Calu3 (cell line): Measurements from ENCODE around the gene TNRC18. TPM values are rescaled to one million over a fixed set of nuclear protein-coding genes. Genes with fewer than 3 reads are reported as not detected.
"Not testable (repeated sequence)": the region's sequence is repeated elsewhere in the genome, so short reads cannot be mapped to it uniquely, and the experiment has no call there.

Experiments
- BruUV-seq: library from RNA; stranded (reverse); fragments of 400-500 nt; replicated peaks from 2 replicates; lab custom pipeline; 2021; lab: Mats Ljungman, UMichigan
- CTCF ChIA-PET: fragments of 300-600 bp; sonication (Branson Sonifier 250); formaldehyde crosslinking; loops from one replicate; lab custom pipeline; 2022; ENCODE audit warnings: antibody characterized with exemption; lab: Charles Lee
- DNase-seq: peaks from one replicate; pipeline ENCODE4 v3.0.0; 2022
- H3K27ac Mint-ChIP-seq: one replicate; pipeline ENCODE4 v1.8.0; 2022; ENCODE audit warnings: mixed read lengths; ENCODE audit not compliant: unreplicated experiment
- H3K27me3 Mint-ChIP-seq: one replicate; pipeline ENCODE4 v1.8.0; 2022; ENCODE audit warnings: mixed read lengths; ENCODE audit not compliant: unreplicated experiment
- H3K36me3 Mint-ChIP-seq: one replicate; pipeline ENCODE4 v1.8.0; 2022; ENCODE audit warnings: mild to moderate bottlenecking, moderate library complexity, mixed read lengths; ENCODE audit not compliant: insufficient read depth, unreplicated experiment
- H3K4me1 Mint-ChIP-seq: one replicate; pipeline ENCODE4 v1.8.0; 2022; ENCODE audit warnings: mild to moderate bottlenecking, low read depth, mixed read lengths; ENCODE audit not compliant: unreplicated experiment
- H3K4me3 Mint-ChIP-seq: one replicate; pipeline ENCODE4 v1.8.0; 2022; ENCODE audit warnings: mild to moderate bottlenecking, low read depth, moderate library complexity, mixed read lengths; ENCODE audit not compliant: unreplicated experiment
- H3K9me3 Mint-ChIP-seq: one replicate; pipeline ENCODE4 v1.8.0; 2022; ENCODE audit warnings: low read depth, mixed read lengths; ENCODE audit not compliant: unreplicated experiment
- CTCF ChIP-seq: fragments of 200-600 bp; IDR thresholded peaks from one replicate; pipeline ENCODE4 v1.8.0; 2022; ENCODE audit warnings: antibody characterized with exemption; ENCODE audit not compliant: unreplicated experiment
- intact Hi-C: fragments of 100-400 bp; cut with micrococcal nuclease; formaldehyde crosslinking; loops from one replicate; pipeline ENCODE4 v1.10.0; 2022; ENCODE audit not compliant: unreplicated experiment
- total RNA-seq: library from RNA; stranded (reverse); gene quantifications from 2 replicates; pipeline ENCODE4 v1.2.3, GENCODE V29; 2022

The TNRC18 gene
- total RNA-seq, 1 experiment from 2014 or later, result 213 TPM

- Mint-ChIP-seq H3K27me3 (peaks cover 58% of the 10 kb centered on the region), H3K9me3 (no peaks in the 10 kb centered on the region), H3K4me3 (no peak overlapping the region), H3K36me3 (peaks cover 13% of the 10 kb centered on the region), H3K4me1 (no peaks in the 10 kb centered on the region), H3K27ac (no peak overlapping the region)
- intact Hi-C loops, result no loop called here
- CTCF ChIA-PET, result interaction anchor here (0.5 to 1.5 kb wide), 2 partner anchors 10 to 90 kb away, joined by 4 to 5 read pairs; no protein-coding TSS in a partner anchor
- no peak for DNase-seq
- BruUV-seq, result no TSS peak
- TF ChIP-seq CTCF, result no peak
Observed at GRCh38 chr7:5295039-5296014, 128.3 kb downstream of the TNRC18 start.

- CTCF ChIA-PET, result interaction anchor here (1.5 kb wide), 1 partner anchor 11 kb away, joined by 4 read pairs; no protein-coding TSS in a partner anchor
- H3K27me3 Mint-ChIP-seq, result peaks cover 49% of the 10 kb centered on the region
- no peak overlapping the region for H3K4me3 Mint-ChIP-seq
- TF ChIP-seq CTCF, result no peak
- H3K27ac Mint-ChIP-seq, result no peak overlapping the region
- H3K4me1 Mint-ChIP-seq, result no peaks in the 10 kb centered on the region
- H3K9me3 Mint-ChIP-seq, result no peaks in the 10 kb centered on the region
- no TSS peak for BruUV-seq
- peaks cover 6% of the 10 kb centered on the region for H3K36me3 Mint-ChIP-seq
- intact Hi-C loops, result no loop called here
- no peak for DNase-seq
Observed at GRCh38 chr7:5294169-5294987, 129.3 kb downstream of the TNRC18 start.

DNA sequence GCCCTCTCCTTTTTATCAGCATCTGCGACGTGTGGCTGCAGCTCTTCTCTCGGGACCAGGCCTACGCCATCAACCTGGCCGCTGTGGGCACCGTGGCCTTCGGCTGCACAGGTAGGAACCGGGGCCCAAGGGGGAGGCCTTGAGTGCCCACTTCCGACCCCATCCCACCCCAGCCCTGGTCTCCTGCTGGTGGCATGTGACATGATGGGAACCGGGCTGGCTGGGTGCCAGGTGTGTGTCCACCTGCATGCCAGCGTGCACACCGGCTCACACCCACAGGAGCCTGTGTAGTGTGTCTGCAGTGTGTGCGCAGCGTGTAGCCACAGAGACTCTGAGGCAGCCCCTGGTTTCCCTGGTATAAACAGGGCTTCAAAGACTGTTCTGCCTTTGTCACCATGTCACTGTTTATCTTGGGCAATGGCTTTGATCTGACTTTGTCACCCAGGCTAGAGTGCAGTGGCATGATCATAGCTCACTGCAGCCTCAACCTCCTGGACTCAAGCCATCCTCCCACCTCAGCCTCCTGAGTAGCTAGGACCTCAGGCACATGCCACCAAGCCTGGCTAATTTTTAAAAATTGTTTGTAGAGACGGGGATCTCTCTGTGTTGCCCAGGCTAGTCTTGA lies 131.8 kb downstream of the TNRC18 start:
- H3K9me3 Mint-ChIP-seq, DNase-seq, BruUV-seq, H3K4me1 Mint-ChIP-seq, intact Hi-C loops, H3K27ac Mint-ChIP-seq, CTCF ChIA-PET, H3K4me3 Mint-ChIP-seq, H3K36me3 Mint-ChIP-seq: not testable (repeated sequence)
- peaks cover 23% of the 10 kb centered on the region for H3K27me3 Mint-ChIP-seq

- CTCF ChIA-PET, result no interaction called here
- DNase-seq, result no peak
- intact Hi-C loops, result no loop called here
- TF ChIP-seq CTCF, result no peak
- no TSS peak for BruUV-seq
- Mint-ChIP-seq H3K9me3 (no peaks in the 10 kb centered on the region), H3K27me3 (peaks cover 18% of the 10 kb centered on the region), H3K36me3 (no peaks in the 10 kb centered on the region), H3K27ac (no peak overlapping the region), H3K4me3 (no peak overlapping the region), H3K4me1 (no peaks in the 10 kb centered on the region)
Observed at GRCh38 chr7:5291301-5291700, 132.3 kb downstream of the TNRC18 start.
